HUES48 (cell line): Measurements from ENCODE around the gene KATNBL1.
A peak's percentile ranks its signal among the peaks of the same experiment; 100 is the strongest.

ENCODE experiments used
- H3K27ac ChIP-seq: one replicate; pipeline ENCODE4 v1.7.0; 2013; ENCODE audit warnings: low read depth, low read length, inconsistent platforms
- H3K27me3 ChIP-seq: 2 replicates; pipeline ENCODE4 v1.6.1; 2013; ENCODE audit warnings: mild to moderate bottlenecking, low read length; ENCODE audit not compliant: control insufficient read depth, insufficient read depth
- H3K36me3 ChIP-seq: 2 replicates; pipeline ENCODE4 v1.6.1; 2013; ENCODE audit warnings: low read length; ENCODE audit not compliant: control insufficient read depth, insufficient read depth
- H3K4me1 ChIP-seq: 2 replicates; pipeline ENCODE4 v1.6.1; 2013; ENCODE audit warnings: mild to moderate bottlenecking, low read length; ENCODE audit not compliant: control insufficient read depth, insufficient read depth
- H3K4me3 ChIP-seq: 2 replicates; pipeline ENCODE4 v1.5.1; 2013; ENCODE audit warnings: mild to moderate bottlenecking, low read depth, low read length
- H3K9ac ChIP-seq: 2 replicates; pipeline ENCODE4 v1.6.1; 2013; ENCODE audit warnings: mild to moderate bottlenecking, low read depth, low read length, moderate library complexity
- H3K9me3 ChIP-seq: 2 replicates; pipeline ENCODE4 v1.6.1; 2013; ENCODE audit warnings: low read length; ENCODE audit not compliant: control insufficient read depth, insufficient read depth

The KATNBL1 gene

DNA sequence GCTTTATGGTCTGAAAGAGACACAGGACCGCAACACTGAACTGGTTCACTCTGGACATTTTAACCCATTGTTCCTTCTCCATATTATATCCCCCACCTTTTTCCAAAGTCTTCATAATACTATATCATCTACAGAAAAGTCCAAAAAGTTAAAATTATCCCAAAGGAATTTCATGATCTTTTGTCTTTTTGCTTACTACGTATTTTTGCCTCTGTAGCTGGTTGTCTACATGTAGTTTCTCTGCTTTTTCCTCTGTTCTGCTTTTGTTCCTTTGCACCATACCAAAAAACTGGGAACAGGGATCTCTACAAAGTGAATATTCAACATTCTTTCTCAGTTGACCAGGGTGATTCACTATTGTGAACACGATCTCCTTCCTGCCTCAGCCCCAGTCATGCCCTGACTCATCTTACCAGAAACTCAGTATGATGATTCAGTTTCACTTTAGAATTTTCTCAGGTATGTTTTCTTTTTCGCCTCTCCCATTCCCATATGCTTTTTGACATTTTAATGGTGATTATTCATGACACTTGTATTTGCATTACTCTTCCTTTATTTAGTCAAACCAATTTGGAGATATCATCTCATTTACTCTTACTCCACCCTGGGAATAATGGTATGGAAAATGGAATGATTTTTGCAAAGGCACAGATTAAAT, 29.4 kb upstream of the KATNBL1 start:
- Histone ChIP-seq H3K4me3 (no peak overlapping the region), H3K27me3 (no peaks in the 10 kb centered on the region), H3K36me3 (peaks cover 30% of the 10 kb centered on the region), H3K9ac (no peak overlapping the region), H3K27ac (peak overlapping the region; percentile 86), H3K4me1 (peaks cover 14% of the 10 kb centered on the region; the same call in 1 of the 2 replicates), H3K9me3 (no peaks in the 10 kb centered on the region)

DNA sequence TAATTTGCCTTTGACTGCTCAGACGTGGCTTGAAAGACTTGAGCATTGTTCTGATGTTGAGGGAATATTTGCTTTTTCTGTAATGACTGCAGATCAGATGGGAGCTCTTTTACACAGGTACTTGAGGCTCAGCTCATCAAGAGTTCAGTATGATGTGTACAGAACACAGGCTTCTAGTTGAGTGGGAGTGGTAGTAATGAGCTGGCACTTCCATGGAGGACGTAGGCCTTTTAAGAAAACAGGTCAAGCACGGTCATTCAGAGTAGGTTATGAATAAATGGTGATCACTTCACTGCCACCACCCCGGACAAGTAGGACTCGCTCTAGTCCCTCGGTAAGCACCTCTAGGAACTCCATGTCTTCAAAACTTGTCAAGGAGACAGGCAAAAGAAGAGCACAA, 23.7 kb upstream of the KATNBL1 start:
- H3K9ac ChIP-seq, result no peak overlapping the region
- H3K4me3 ChIP-seq, result no peak overlapping the region
- H3K36me3 ChIP-seq, result peaks cover 52% of the 10 kb centered on the region
- no peaks in the 10 kb centered on the region for H3K27me3 ChIP-seq
- H3K9me3 ChIP-seq, result no peaks in the 10 kb centered on the region
- H3K4me1 ChIP-seq, result no peaks in the 10 kb centered on the region
- H3K27ac ChIP-seq, result no peak overlapping the region

DNA sequence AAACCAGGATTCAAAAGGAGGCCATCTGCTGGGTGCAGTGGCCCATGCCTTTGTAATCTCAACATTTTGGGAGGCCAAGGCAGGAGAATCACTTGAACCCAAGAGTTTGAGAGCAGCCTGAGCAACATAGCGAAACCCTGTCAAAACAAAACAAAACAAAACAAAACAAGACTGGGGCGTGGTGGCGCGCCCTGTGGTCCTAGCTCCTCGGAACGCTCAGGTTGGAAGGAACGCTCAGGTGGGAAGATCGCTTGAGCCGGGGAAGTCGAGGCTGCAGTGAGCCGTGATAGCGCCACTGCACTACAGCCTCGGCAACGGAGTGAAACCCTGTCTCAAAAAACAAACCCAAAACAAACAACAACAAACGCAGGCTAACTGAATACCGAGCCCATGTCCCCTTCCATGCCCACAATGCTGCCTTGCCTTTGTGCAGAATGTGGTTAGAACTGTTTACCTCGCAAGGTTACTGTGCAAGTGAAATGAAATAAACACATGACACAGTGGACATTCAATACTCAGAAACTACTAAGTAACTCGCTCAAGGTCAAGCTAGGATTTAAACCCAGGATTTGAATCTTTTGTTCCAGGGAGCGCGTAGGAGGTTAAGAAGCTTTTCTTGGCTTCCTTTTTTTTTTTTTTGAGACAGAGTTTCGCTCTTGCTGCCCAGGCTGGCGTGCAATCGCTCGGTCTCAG, 14.2 kb upstream of the KATNBL1 start:
- Histone ChIP-seq H3K36me3 (peaks cover 18% of the 10 kb centered on the region), H3K4me1 (peaks cover 5% of the 10 kb centered on the region), H3K9ac (peak overlapping the region; percentile 81), H3K27ac (peak overlapping the region; percentile 91), H3K9me3 (no peaks in the 10 kb centered on the region), H3K4me3 (peak overlapping the region; percentile 99), H3K27me3 (no peaks in the 10 kb centered on the region)

DNA sequence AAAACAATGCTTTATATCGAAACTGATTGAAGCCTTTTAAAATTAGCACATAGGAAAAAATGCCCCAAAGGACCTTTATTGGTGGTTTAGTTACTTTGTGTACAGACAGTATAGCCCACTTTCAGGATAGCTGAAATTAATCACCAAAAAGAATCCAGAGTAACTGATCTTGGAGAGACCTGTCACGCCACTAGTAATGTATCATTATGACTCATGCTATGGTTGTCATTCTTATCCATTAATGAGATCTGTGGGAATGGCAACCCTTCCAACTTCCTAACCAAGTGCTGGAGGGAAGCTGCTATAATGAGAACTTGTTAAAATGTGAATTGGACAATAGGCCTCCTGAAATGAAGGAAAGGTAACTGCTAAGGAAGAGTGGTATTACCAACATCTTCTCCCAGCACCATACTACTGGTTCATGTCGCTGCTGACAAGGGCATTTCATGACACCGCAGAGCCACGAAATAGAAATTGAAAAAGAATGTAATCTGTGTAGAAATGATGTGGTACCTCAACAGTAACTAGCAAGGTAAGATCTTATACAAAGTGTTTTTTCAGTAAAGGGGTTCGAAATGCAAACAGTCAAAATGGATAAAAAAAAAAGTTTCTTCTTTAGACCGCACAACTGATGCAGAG, 7.8 kb upstream of the KATNBL1 start:
- H3K4me1 ChIP-seq, result peaks cover 24% of the 10 kb centered on the region
- H3K4me3 ChIP-seq, result no peak overlapping the region
- no peaks in the 10 kb centered on the region for H3K36me3 ChIP-seq
- H3K9ac ChIP-seq, result no peak overlapping the region
- H3K27ac ChIP-seq, result no peak overlapping the region
- no peaks in the 10 kb centered on the region for H3K9me3 ChIP-seq
- no peaks in the 10 kb centered on the region for H3K27me3 ChIP-seq

DNA sequence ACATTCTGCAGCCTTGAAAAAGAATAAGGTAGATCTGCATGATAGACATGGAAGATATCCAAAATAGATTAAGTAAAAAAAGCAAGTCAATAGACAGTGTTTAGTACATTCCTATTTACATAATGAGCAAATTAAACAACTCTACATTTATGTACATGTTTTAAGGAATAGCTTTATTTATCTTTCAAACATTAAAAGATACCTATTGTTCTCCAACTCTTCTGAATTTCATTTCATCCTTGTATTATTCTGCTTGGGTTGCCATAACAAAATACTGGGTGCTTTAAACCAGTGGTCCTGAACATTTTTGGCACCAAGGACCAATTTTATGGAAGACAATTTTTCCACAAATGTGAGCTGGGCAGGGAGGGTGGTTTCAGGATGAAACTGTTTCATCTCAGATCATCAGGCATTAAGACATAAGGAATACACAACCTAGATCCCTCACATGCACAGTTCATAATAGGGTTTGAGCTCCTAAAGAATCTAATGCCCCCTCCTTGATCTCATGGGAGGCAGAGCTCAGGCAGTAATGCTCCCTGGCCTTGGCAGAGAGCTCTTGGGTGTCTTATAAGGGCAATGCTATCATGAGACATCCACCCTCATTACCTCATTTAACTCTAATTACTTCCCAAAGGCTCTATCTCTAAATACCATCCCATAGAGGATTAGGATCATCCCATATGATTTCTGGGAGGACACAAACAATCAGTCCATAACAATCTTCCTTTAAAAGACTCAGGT, 6.8 kb upstream of the KATNBL1 start:
- peaks cover 30% of the 10 kb centered on the region for H3K4me1 ChIP-seq
- H3K27ac ChIP-seq, result no peak overlapping the region
- no peaks in the 10 kb centered on the region for H3K36me3 ChIP-seq
- no peaks in the 10 kb centered on the region for H3K9me3 ChIP-seq
- H3K9ac ChIP-seq, result no peak overlapping the region
- H3K4me3 ChIP-seq, result no peak overlapping the region
- H3K27me3 ChIP-seq, result no peaks in the 10 kb centered on the region

DNA sequence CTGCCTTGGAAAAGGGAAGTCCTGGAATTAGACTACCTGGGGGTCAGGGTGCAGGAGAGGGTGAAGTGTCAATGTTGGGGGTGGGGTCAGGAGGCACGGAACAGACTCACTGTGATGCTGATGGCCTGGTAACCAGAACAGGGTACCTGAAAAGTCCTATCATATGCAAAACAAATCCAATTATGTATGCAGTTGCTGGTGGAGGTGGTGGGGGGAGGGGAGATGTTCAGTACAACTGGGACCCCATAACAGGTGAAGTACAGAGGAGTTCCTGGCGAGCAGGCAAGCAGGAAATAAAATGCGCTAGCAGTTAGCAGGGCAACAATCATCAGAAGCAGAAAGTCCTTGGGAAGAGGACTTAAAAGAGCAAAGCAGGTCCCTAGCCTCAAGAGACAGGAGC, 4.2 kb upstream of the KATNBL1 start:
- Histone ChIP-seq H3K36me3 (no peaks in the 10 kb centered on the region), H3K9ac (peak overlapping the region; percentile 69), H3K27ac (peak overlapping the region; percentile 91)

DNA sequence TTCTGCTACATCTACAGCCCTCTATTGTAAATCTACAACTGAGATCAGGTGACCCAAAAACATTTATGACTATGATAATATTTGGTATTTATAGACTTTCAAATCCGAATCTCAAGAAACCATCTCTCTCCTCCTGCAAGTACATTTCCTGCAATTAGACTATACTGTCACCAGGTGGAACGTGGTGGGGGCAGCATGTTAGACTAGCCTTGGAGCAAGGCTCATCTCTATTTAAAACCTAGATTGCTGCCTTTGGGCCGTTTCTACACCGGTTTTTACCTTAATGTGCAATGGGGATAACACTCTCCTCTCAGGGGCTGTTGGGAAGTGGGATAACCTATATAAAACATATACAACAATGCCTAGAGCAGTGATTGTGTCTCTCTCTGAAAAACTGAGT, 3.8 kb upstream of the KATNBL1 start:
- no peaks in the 10 kb centered on the region for H3K36me3 ChIP-seq
- no peaks in the 10 kb centered on the region for H3K27me3 ChIP-seq
- no peaks in the 10 kb centered on the region for H3K9me3 ChIP-seq
- H3K27ac ChIP-seq, result peak overlapping the region; percentile 91
- no peak overlapping the region for H3K9ac ChIP-seq
- peak overlapping the region; percentile 57 for H3K4me3 ChIP-seq
- H3K4me1 ChIP-seq, result peaks cover 31% of the 10 kb centered on the region

More for the DNA sequence above, 4.2 kb upstream of the KATNBL1 start:
- Histone ChIP-seq H3K4me3 (peak overlapping the region; percentile 57), H3K9me3 (no peaks in the 10 kb centered on the region), H3K27me3 (no peaks in the 10 kb centered on the region), H3K4me1 (peaks cover 30% of the 10 kb centered on the region)

DNA sequence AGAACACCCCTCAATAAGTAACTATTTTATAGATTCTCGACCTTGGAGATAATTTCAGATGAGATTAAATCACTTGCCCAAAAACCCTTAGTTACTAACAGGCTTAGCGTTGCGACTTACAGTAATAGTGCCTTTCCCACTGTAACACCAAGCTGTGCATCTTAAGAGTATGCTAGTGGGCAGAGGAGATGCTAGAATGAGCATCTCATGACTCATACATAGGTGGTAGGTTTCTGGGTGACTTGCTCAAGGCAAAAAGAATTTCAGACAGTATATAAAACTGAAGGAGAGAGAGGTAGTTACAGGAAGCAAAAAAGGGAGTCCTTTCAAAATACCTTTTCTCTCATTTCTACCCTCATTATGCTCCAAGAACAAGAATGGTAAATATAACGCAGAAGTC, 3.9 kb downstream of the KATNBL1 start:
- H3K27ac ChIP-seq, result no peak overlapping the region
- peaks cover 7% of the 10 kb centered on the region; the same call in 1 of the 2 replicates for H3K4me1 ChIP-seq
- no peak overlapping the region for H3K4me3 ChIP-seq
- H3K9me3 ChIP-seq, result no peaks in the 10 kb centered on the region; the same call in 1 of the 2 replicates
- H3K36me3 ChIP-seq, result 0 out of 2 replicates have a peak, but pooled peaks cover 5% of the 10 kb centered on the region
- H3K9ac ChIP-seq, result no peak overlapping the region
- no peaks in the 10 kb centered on the region for H3K27me3 ChIP-seq

DNA sequence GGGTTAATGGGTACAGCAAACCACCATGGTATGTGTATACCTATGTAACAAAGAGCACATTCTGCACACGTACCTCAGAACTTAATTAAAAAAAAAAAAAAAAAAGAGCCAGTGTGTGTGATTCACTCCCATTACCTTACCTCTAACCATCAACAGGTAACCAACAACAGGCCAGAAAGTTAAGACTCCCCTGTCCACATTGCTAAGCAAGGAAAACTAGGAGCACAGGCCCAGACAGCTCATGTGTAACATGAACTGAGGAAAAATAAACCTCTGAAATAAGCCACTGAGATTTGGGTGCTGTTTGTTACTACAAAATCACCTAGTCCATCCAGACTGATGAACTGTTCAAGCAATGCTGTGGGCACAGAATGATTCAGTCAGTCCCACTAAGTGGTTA, 6.0 kb downstream of the KATNBL1 start:
- Histone ChIP-seq H3K9ac (no peak overlapping the region), H3K36me3 (0 out of 2 replicates have a peak, but pooled peaks cover 5% of the 10 kb centered on the region), H3K4me3 (no peak overlapping the region), H3K27me3 (no peaks in the 10 kb centered on the region), H3K4me1 (peaks cover 7% of the 10 kb centered on the region; the same call in 1 of the 2 replicates), H3K27ac (no peak overlapping the region), H3K9me3 (no peaks in the 10 kb centered on the region; the same call in 1 of the 2 replicates)

DNA sequence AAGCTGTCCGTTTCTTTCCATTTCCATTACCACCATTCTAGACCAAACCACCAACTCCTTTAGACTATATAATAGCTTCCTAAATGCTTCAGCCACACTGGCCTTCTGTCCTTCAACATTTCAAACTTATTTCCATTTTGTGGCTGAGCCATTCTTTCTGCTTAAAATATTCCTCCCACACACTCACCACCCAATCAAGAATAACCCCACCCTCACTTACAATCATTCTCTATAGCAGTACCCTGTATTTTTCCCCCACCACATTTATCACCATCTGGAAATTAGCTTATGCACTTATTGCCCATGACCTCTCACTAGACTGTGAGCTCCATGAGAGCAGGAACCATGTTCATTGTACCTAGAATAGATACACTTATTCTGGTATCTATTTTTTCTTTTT, 6.6 kb downstream of the KATNBL1 start:
- Histone ChIP-seq H3K4me3 (no peak overlapping the region), H3K9ac (no peak overlapping the region), H3K4me1 (peaks cover 2% of the 10 kb centered on the region; the same call in 1 of the 2 replicates), H3K9me3 (no peaks in the 10 kb centered on the region; the same call in 1 of the 2 replicates), H3K27me3 (no peaks in the 10 kb centered on the region), H3K27ac (no peak overlapping the region), H3K36me3 (0 out of 2 replicates have a peak, but pooled peaks cover 5% of the 10 kb centered on the region)
